Activated CD8-positive, alpha-beta memory T cell treated with anti-CD3 and anti-CD28 coated beads, Interleukin-2, amount 10 ng/mL, durations not matched to agents 7 days and 5 days (primary cell): ENCODE results near the gene ATF4. TPM values are rescaled to one million over a fixed set of nuclear protein-coding genes. Genes with fewer than 3 reads are reported as not detected.
"Not testable (repeated sequence)": the region's sequence is repeated elsewhere in the genome, so short reads cannot be mapped to it uniquely, and the experiment has no call there.

Experiments
- ATAC-seq: fragments of 150-1000 bp; cut with Tn5 transposase; one replicate; pipeline ENCODE4 v1.10.0; 2021; ENCODE audit warnings: moderate library complexity
- CTCF ChIA-PET: fragments of 350-600 bp; sonication (Branson Sonifier 250); formaldehyde crosslinking; loops from one replicate; lab custom pipeline; 2021; ENCODE audit warnings: antibody characterized with exemption; lab: Charles Lee
- DNase-seq: peaks from one replicate; pipeline ENCODE4 v3.0.0-alpha.2; 2020
- H3K27ac Mint-ChIP-seq: one replicate; pipeline ENCODE4 v1.8.0; 2021; ENCODE audit warnings: mild to moderate bottlenecking, mixed read lengths
- H3K27me3 Mint-ChIP-seq: one replicate; pipeline ENCODE4 v1.8.0; 2021; ENCODE audit warnings: mixed read lengths
- H3K36me3 Mint-ChIP-seq: one replicate; pipeline ENCODE4 v1.8.0; 2021; ENCODE audit warnings: mild to moderate bottlenecking, mixed read lengths
- H3K4me1 Mint-ChIP-seq: one replicate; pipeline ENCODE4 v1.8.0; 2021; ENCODE audit warnings: mixed read lengths
- H3K4me3 Mint-ChIP-seq: one replicate; pipeline ENCODE4 v1.8.0; 2021; ENCODE audit warnings: mild to moderate bottlenecking, moderate library complexity, mixed read lengths
- H3K9me3 Mint-ChIP-seq: one replicate; pipeline ENCODE4 v1.8.0; 2022; ENCODE audit warnings: low read depth, mixed read lengths
- total RNA-seq, 2 experiments: library from RNA; stranded (reverse); gene quantifications; one replicate each; pipeline ENCODE4 v1.2.3, GENCODE V29; 2021

ATF4 gene
- total RNA-seq, 2 experiments from 2014 or later, result 365 to 501 TPM

DNA sequence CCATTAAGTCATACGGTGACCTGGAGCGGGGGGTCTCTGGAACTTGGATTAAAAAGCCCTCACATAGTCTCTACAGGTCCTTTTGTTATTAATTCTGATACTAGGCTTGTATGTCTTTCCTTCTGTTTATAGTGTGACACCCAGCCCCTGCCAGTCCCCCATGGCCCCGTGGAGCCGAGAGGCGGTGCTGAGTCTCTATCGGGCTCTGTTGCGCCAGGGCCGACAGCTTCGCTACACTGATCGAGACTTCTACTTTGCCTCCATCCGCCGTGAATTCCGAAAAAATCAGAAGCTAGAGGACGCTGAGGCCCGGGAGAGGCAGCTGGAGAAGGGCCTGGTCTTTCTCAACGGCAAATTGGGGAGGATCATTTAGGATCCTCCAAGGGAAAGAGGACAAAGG lies 16.3 kb upstream of the ATF4 start:
- no peaks in the 10 kb centered on the region for H3K9me3 Mint-ChIP-seq
- H3K4me1 Mint-ChIP-seq, result peaks cover 38% of the 10 kb centered on the region
- peaks cover 40% of the 10 kb centered on the region for H3K36me3 Mint-ChIP-seq
- H3K4me3 Mint-ChIP-seq, result peak overlapping the region; percentile 88
- H3K27ac Mint-ChIP-seq, result no peak overlapping the region
- ATAC-seq, result no peak
- no peak for DNase-seq
- H3K27me3 Mint-ChIP-seq, result no peaks in the 10 kb centered on the region
- CTCF ChIA-PET, result interaction anchor here (1.2 to 5.4 kb wide), 6 partner anchors 11 to 188 kb away, joined by 3 to 53 read pairs (median 5); partner anchors contain the start of genes RPS19BP1 and TAB1

DNA sequence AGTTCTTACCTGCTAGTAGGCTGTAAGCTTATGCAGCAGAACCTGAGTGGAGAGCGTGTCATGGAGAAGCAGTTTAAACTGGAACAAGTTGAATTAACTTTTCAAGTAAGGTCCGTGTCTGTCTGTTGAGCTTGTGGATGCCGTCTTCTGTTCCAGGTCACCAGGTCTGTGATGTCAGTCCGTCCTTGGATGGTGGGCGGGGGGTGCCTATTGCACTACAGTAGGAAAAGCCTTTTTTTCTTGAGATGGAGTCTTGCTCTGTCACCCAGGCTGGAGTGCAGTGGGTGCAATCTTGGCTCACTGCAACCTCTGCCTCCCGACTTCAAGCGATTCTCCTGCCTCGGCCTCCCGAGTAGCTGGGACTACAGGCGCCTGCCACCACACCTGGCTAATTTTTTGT lies 13.3 kb upstream of the ATF4 start:
- not testable (repeated sequence) for DNase-seq, ATAC-seq, H3K9me3 Mint-ChIP-seq, H3K27me3 Mint-ChIP-seq, H3K27ac Mint-ChIP-seq, H3K4me3 Mint-ChIP-seq
- CTCF ChIA-PET, result interaction anchor here (1.1 to 12.3 kb wide), 3 partner anchors 13 to 28 kb away, joined by 3 to 134 read pairs (median 5); no protein-coding TSS in a partner anchor
- Mint-ChIP-seq H3K4me1 (peaks cover 41% of the 10 kb centered on the region), H3K36me3 (peaks cover 57% of the 10 kb centered on the region)

DNA sequence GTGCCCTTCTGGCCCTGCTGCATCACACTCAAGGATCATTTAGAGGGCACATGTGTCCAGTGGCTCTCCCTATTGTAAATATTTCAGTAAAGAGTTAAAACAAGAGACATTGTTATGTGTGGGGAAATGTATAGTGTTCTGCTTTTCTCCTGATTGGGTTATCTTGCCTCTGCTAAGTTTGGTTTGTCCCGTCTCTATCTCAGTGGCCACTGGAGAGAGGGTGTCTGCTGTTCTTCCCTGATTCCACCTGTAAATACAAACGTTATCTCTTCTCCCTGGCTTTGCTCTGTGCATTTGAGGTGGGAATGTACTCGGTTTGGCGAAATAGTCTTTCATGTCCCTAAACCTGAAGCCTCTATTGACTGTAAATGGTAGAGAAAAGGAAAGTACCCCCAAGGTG lies 12.0 kb upstream of the ATF4 start:
- Mint-ChIP-seq H3K36me3 (peaks cover 60% of the 10 kb centered on the region), H3K4me1 (peaks cover 37% of the 10 kb centered on the region), H3K27ac (peak overlapping the region; percentile 5), H3K9me3 (no peaks in the 10 kb centered on the region), H3K27me3 (no peaks in the 10 kb centered on the region), H3K4me3 (no peak overlapping the region)
- CTCF ChIA-PET, result interaction anchor here (12.3 kb wide), 1 partner anchor 14 kb away, joined by 134 read pairs; no protein-coding TSS in a partner anchor
- ATAC-seq (no peak), DNase-seq (no peak)

GRCh38 chr22:39510529-39511149 lies 9.7 kb upstream of the ATF4 start:
- Mint-ChIP-seq H3K36me3 (peaks cover 58% of the 10 kb centered on the region), H3K4me3 (no peak overlapping the region), H3K9me3 (no peaks in the 10 kb centered on the region), H3K27me3 (no peaks in the 10 kb centered on the region), H3K27ac (no peak overlapping the region), H3K4me1 (peaks cover 36% of the 10 kb centered on the region)
- ATAC-seq (no peak), DNase-seq (no peak)
- CTCF ChIA-PET, result interaction anchor here (1.0 to 12.3 kb wide), 4 partner anchors 9 to 19 kb away, joined by 4 to 134 read pairs (median 8); partner anchors contain the start of genes ATF4 and MIEF1

- peaks cover 39% of the 10 kb centered on the region for H3K4me1 Mint-ChIP-seq
- no peaks in the 10 kb centered on the region for H3K9me3 Mint-ChIP-seq
- H3K27me3 Mint-ChIP-seq, result no peaks in the 10 kb centered on the region
- CTCF ChIA-PET, result interaction anchor here (1.6 to 12.3 kb wide), 3 partner anchors 9 to 18 kb away, joined by 7 to 134 read pairs (median 10); partner anchors contain the start of gene ATF4
- DNase-seq (no peak), ATAC-seq (no peak)
- no peak overlapping the region for H3K4me3 Mint-ChIP-seq
- peaks cover 57% of the 10 kb centered on the region for H3K36me3 Mint-ChIP-seq
- H3K27ac Mint-ChIP-seq, result no peak overlapping the region
Observed at GRCh38 chr22:39511226-39511625, 9.1 kb upstream of the ATF4 start.

DNA sequence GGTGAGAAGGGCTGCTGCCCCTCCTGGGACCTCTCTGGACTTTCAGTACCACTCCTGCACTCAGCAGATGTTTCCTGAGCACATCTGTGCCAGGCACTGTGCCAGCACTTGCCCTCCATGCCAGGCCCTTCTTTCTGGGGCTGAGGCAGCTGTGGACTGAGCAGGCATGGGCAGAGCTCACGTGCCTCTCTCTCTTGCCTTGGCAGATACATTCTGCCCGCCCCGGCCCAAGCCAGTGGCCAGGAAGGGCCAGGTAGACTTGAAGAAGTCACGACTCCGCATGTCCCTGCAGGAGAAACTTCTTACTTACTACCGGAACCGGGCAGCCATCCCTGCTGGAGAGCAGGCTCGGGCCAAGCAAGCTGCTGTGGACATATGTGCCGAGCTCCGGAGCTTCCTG lies 8.3 kb upstream of the ATF4 start:
- no peaks in the 10 kb centered on the region for H3K9me3 Mint-ChIP-seq
- DNase-seq (no peak), ATAC-seq (no peak)
- CTCF ChIA-PET, result interaction anchor here (1.6 to 12.3 kb wide), 2 partner anchors 17 to 18 kb away, joined by 9 to 134 read pairs; no protein-coding TSS in a partner anchor
- no peak overlapping the region for H3K4me3 Mint-ChIP-seq
- H3K27me3 Mint-ChIP-seq, result no peaks in the 10 kb centered on the region
- peaks cover 34% of the 10 kb centered on the region for H3K4me1 Mint-ChIP-seq
- H3K27ac Mint-ChIP-seq, result no peak overlapping the region
- peaks cover 51% of the 10 kb centered on the region for H3K36me3 Mint-ChIP-seq

GRCh38 chr22:39513791-39514190 lies 6.6 kb upstream of the ATF4 start:
- Mint-ChIP-seq H3K36me3 (peaks cover 45% of the 10 kb centered on the region), H3K27ac (no peak overlapping the region), H3K4me3 (no peak overlapping the region), H3K27me3 (no peaks in the 10 kb centered on the region), H3K9me3 (no peaks in the 10 kb centered on the region), H3K4me1 (peaks cover 32% of the 10 kb centered on the region)
- CTCF ChIA-PET, result interaction anchor here (1.0 to 12.3 kb wide), 7 partner anchors 10 to 170 kb away, joined by 4 to 134 read pairs (median 15); partner anchors contain the start of genes MIEF1 and TAB1
- ATAC-seq, result no peak
- DNase-seq, result no peak

- Mint-ChIP-seq H3K27ac (no peak overlapping the region), H3K27me3 (no peaks in the 10 kb centered on the region), H3K9me3 (no peaks in the 10 kb centered on the region), H3K36me3 (peaks cover 42% of the 10 kb centered on the region), H3K4me3 (no peak overlapping the region), H3K4me1 (peaks cover 34% of the 10 kb centered on the region)
- peak; percentile 68 for DNase-seq
- CTCF ChIA-PET, result interaction anchor here (0.6 to 12.3 kb wide), 15 partner anchors 9 to 530 kb away, joined by 3 to 134 read pairs (median 4); partner anchors contain the start of genes MIEF1, RPS19BP1, SYNGR1 and TAB1
- no peak for ATAC-seq
Observed at GRCh38 chr22:39514373-39514973, 5.9 kb upstream of the ATF4 start.

- Mint-ChIP-seq H3K4me1 (peaks cover 31% of the 10 kb centered on the region), H3K36me3 (peaks cover 41% of the 10 kb centered on the region), H3K27me3 (no peaks in the 10 kb centered on the region), H3K27ac (peak overlapping the region; percentile 26), H3K4me3 (no peak overlapping the region), H3K9me3 (no peaks in the 10 kb centered on the region)
- DNase-seq (no peak), ATAC-seq (no peak)
- CTCF ChIA-PET, result interaction anchor here (0.8 to 12.3 kb wide), 13 partner anchors 10 to 529 kb away, joined by 3 to 134 read pairs (median 6); partner anchors contain the start of genes MIEF1, RPS19BP1 and TAB1
Observed at GRCh38 chr22:39515266-39516050, 4.9 kb upstream of the ATF4 start.

DNA sequence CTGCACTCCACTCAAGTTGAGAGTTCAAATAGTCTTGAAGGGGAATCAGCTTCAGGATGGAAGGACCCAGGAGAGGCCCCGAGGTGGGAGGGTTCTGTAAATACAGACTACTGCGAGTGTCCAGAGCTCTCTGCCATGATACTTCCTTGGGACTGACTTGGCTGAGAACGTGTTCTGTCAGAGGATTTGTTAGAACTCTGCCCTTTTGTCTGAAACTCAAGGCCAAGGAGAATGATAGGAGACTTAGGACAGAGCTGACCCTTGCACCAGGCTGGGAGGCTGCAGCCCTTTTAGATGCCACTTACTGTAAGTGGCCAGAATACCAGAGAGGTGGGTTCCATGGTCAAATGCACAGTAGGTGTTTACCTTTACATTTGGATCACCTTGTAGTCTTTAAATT lies 2.9 kb upstream of the ATF4 start:
- CTCF ChIA-PET, result interaction anchor here (0.6 to 12.3 kb wide), 5 partner anchors 12 to 166 kb away, joined by 3 to 134 read pairs (median 37); partner anchors contain the start of gene MIEF1
- Mint-ChIP-seq H3K36me3 (peaks cover 49% of the 10 kb centered on the region), H3K27me3 (no peaks in the 10 kb centered on the region), H3K9me3 (no peaks in the 10 kb centered on the region), H3K27ac (no peak overlapping the region), H3K4me1 (peaks cover 41% of the 10 kb centered on the region), H3K4me3 (no peak overlapping the region)
- no peak for DNase-seq
- ATAC-seq, result no peak

- ATAC-seq (no peak), DNase-seq (no peak)
- H3K4me3 Mint-ChIP-seq, result peak overlapping the region; percentile 86
- peak overlapping the region; percentile 94 for H3K27ac Mint-ChIP-seq
- peaks cover 49% of the 10 kb centered on the region for H3K4me1 Mint-ChIP-seq
- H3K36me3 Mint-ChIP-seq, result peaks cover 54% of the 10 kb centered on the region
- no peaks in the 10 kb centered on the region for H3K9me3 Mint-ChIP-seq
- no peaks in the 10 kb centered on the region for H3K27me3 Mint-ChIP-seq
- CTCF ChIA-PET, result interaction anchor here (4.0 to 12.3 kb wide), 3 partner anchors 11 to 24 kb away, joined by 37 to 134 read pairs (median 53); partner anchors contain the start of gene MIEF1
Observed at GRCh38 chr22:39518144-39518786, 2.1 kb upstream of the ATF4 start.

DNA sequence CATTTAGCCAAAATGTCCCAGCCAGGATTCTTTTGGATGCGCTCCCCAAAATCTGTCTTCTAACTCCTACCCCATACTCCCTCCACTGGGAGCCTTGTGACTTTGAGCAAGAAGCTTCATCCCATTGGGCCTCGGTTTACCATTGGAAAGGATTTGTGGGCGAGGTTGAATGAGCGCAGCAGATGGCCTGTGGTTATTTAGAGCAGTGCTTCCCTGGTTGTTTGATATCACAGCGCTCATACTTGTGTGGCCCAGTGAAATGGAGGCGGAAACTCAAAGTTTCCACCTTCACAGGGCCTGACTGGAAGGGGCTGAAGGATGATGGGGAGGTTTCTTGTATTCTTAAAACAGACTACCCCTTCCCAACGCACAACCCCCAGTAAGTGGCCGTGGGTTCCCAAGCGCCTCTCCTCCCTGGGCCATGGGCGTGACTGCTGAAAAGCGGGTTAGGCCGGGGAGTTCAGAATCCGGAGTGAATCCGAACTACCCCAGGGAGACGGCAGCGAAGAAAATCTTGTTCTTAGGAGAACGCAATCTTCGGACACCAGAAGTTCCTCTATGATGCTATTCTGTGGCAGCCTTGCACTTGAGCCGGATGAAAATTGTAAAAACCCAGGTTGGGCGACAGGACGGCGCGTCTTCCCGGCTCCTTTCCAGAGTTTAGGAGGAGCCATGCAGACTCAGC lies 1.2 kb upstream of the ATF4 start:
- peak overlapping the region; percentile 86 for H3K4me3 Mint-ChIP-seq
- H3K4me1 Mint-ChIP-seq, result peaks cover 54% of the 10 kb centered on the region
- no peaks in the 10 kb centered on the region for H3K27me3 Mint-ChIP-seq
- H3K36me3 Mint-ChIP-seq, result peaks cover 53% of the 10 kb centered on the region
- CTCF ChIA-PET, result interaction anchor here (0.7 to 5.9 kb wide), 17 partner anchors 9 to 505 kb away, joined by 3 to 53 read pairs (median 5); partner anchors contain the start of genes MIEF1, RPL3 and TAB1
- peak overlapping the region; percentile 94 for H3K27ac Mint-ChIP-seq
- H3K9me3 Mint-ChIP-seq, result no peaks in the 10 kb centered on the region
- DNase-seq, result no peak
- no peak for ATAC-seq
